ENCODE results near the gene ACOT12.

ACOT12 gene

GRCh38 chr5:81393783-81394718 is at the start of gene ACOT12:
Gene ACOT12, minus strand, starts transcription at chr5:81394134. Its CDS starts 20 bp downstream, at chr5:81394114.
- no peak for DNase-seq (ENCODE audit: low spot score)
- in situ Hi-C loops (cut with MboI; ENCODE audit: low pct_unique_long_range_greater_than_20kb, low sequenced_read_pairs, unreplicated experiment), result no loop called here
- TF ChIP-seq CTCF (IDR thresholded peaks at IDR 0.05; ENCODE audit: extremely low read depth, insufficient read depth, missing control alignments), result no peak

DNA sequence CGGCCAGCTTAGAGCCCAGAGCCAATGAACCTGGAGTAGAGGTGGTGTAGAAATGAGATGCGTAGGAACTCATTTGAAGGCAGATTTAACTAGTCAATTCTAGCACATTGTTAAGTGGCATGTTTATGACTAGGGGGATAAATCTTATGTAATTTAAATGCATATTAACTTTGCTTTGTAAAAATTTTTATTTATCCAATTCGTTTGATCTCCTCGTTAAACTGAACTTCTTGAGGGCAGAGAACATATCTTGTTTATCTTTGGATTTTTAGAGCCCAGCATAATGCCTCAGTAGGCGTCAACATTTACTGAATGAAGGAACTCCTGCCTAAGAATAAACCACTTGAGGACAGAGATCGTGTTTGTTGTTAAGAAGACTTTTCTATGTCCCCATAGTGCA is 41.1 kb upstream of the ACOT12 start:
- TF ChIP-seq CTCF (IDR thresholded peaks at IDR 0.05; ENCODE audit: extremely low read depth, insufficient read depth, missing control alignments), result no peak
- in situ Hi-C loops (cut with MboI; ENCODE audit: low pct_unique_long_range_greater_than_20kb, low sequenced_read_pairs, unreplicated experiment), result no loop called here
- DNase-seq (ENCODE audit: low spot score), result no peak

DNA sequence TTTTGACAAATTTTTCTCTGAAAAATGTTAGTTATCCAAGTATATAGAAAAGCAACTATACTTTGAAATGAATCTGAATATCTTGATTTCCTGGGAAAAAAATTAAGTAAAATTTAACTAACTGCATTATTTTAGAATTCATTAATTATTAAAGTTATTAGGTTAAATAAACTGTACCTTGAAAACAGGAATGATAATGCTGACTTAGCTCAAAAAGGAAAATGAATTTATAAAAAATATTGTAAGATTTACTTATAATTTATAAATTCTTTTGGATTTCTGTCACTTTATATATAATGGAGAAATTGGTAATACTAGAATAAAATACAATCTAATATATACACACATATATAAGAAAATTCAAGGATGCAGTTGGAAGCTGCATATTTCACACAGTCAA is 36.1 kb upstream of the ACOT12 start:
- no peak for DNase-seq (ENCODE audit: low spot score)
- in situ Hi-C loops (cut with MboI; ENCODE audit: low pct_unique_long_range_greater_than_20kb, low sequenced_read_pairs, unreplicated experiment), result loop anchor here (10.0 kb wide), 1 partner anchor 795 kb away; no protein-coding TSS in a partner anchor
- TF ChIP-seq CTCF (IDR thresholded peaks at IDR 0.05; ENCODE audit: extremely low read depth, insufficient read depth, missing control alignments), result no peak

DNA sequence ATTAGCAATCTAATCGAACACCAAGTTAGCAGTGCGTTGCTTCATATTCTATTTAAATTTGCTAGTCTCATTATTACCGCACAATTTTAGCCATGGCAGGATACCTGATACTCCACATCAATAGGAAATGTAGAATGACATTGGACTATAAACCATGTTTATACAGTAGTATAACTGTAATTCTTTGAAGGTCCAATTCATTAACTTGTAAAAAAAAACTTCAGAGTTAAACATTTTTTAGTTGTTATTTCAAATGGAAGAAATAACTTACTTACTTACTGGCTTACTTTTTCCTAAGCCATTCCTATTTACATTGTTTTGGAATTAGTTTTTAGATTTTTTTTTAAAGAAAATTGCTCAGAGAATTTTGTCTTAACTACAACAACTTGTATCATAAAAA is 35.4 kb upstream of the ACOT12 start:
- no peak for DNase-seq (ENCODE audit: low spot score)
- no peak for TF ChIP-seq CTCF (IDR thresholded peaks at IDR 0.05; ENCODE audit: extremely low read depth, insufficient read depth, missing control alignments)
- in situ Hi-C loops (cut with MboI; ENCODE audit: low pct_unique_long_range_greater_than_20kb, low sequenced_read_pairs, unreplicated experiment), result loop anchor here (10.0 kb wide), 1 partner anchor 795 kb away; no protein-coding TSS in a partner anchor

GRCh38 chr5:81428861-81429260 is 34.9 kb upstream of the ACOT12 start:
- no peak for TF ChIP-seq CTCF (IDR thresholded peaks at IDR 0.05; ENCODE audit: extremely low read depth, insufficient read depth, missing control alignments)
- in situ Hi-C loops (cut with MboI; ENCODE audit: low pct_unique_long_range_greater_than_20kb, low sequenced_read_pairs, unreplicated experiment), result loop anchor here (10.0 kb wide), 1 partner anchor 796 kb away; no protein-coding TSS in a partner anchor
- no peak for DNase-seq (ENCODE audit: low spot score)

DNA sequence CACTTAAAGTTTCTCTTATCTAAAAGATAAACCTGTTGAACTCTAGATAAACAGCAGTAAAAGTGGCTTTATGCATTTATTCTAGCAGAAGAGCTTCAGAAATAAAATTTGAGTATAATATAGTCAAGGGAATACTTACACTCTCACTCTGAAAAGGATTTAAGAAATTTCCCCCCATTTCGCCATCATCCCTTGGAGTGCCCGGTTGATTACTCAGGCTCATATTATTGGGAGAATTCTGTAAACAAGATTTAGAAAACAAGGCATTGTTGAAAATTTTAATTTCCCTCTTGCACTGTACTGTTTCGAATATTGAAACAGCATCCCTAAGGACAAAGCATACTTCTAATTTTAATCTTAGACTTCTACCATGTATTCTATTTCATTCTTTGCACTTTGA is 34.5 kb upstream of the ACOT12 start:
- no peak for TF ChIP-seq CTCF (IDR thresholded peaks at IDR 0.05; ENCODE audit: extremely low read depth, insufficient read depth, missing control alignments)
- in situ Hi-C loops (cut with MboI; ENCODE audit: low pct_unique_long_range_greater_than_20kb, low sequenced_read_pairs, unreplicated experiment), result loop anchor here (10.0 kb wide), 1 partner anchor 796 kb away; no protein-coding TSS in a partner anchor
- DNase-seq (ENCODE audit: low spot score), result no peak

Data from GM13977 (cell line).